GM12878 (cell line): ENCODE measurements around the gene AKT1. TPM values are rescaled to one million over a fixed set of nuclear protein-coding genes. Genes with fewer than 3 reads are reported as not detected.

ENCODE experiments used
- ATAC-seq: fragments of 200-7000 bp; cut with Tn5 transposase; 3 replicates; pipeline ENCODE4 v1.9.1; 2020; ENCODE audit warnings: mild to moderate bottlenecking, moderate library complexity
- BruUV-seq: library from RNA; stranded (reverse); fragments of 400-500 nt; replicated peaks from 2 replicates; lab custom pipeline; 2021; lab: Mats Ljungman, UMichigan
- CTCF ChIA-PET: fragments of 300-600 bp; sonication (Branson Sonifier 250); formaldehyde crosslinking; extraction: SDS; loops from one replicate; lab custom pipeline; 2021; ENCODE audit warnings: inconsistent platforms; lab: Yijun Ruan, JAX
- POLR2A ChIA-PET: fragments of 350-600 bp; formaldehyde crosslinking; extraction: SDS; loops from one replicate; lab custom pipeline; 2021; ENCODE audit warnings: inconsistent platforms; lab: Charles Lee
- RAD21 ChIA-PET: fragments of 300-600 bp; sonication (Branson Sonifier 250); formaldehyde crosslinking; loops from one replicate; lab custom pipeline; 2023; ENCODE audit warnings: antibody characterized with exemption; ENCODE audit not compliant: unreplicated experiment; lab: Charles Lee
- SMC1A ChIA-PET: fragments of 300-600 bp; sonication (Branson Sonifier 250); formaldehyde crosslinking; loops from one replicate; lab custom pipeline; 2023; ENCODE audit not compliant: unreplicated experiment, uncharacterized antibody; lab: Charles Lee
- DNase-seq: peaks from one replicate; pipeline ENCODE4 v3.0.0-alpha.2; 2011; ENCODE audit warnings: low read depth, low spot score
- FAIRE-seq: peaks from 3 replicates; lab custom pipeline; 2011; peaks lifted over from hg19 to GRCh38; lab: Jason Lieb, UNC
- H2AFZ ChIP-seq: 2 replicates; pipeline ENCODE4 v1.6.0; 2011; ENCODE audit warnings: low read depth, low read length, control low read depth; ENCODE audit not compliant: control insufficient read depth
- H3K27ac ChIP-seq: 2 replicates; pipeline ENCODE4 v1.5.1; 2011; ENCODE audit warnings: control low read depth; ENCODE audit not compliant: control insufficient read depth, insufficient read depth
- H3K27me3 ChIP-seq, 2 experiments: replicated peaks in 1 of 2; 2 replicates each; pipeline versions ENCODE4 v1.6.0 to v1.6.1; 2011; ENCODE audit warnings: low read length in 1 of 2; ENCODE audit not compliant: control insufficient read depth in 2 of 2, insufficient read depth in 2 of 2
- H3K36me3 ChIP-seq, 2 experiments: 2 replicates each; pipeline ENCODE4 v1.5.1; 2011; ENCODE audit warnings: low read length in 1 of 2; ENCODE audit not compliant: control insufficient read depth in 2 of 2, insufficient read depth in 2 of 2
- H3K4me1 ChIP-seq: 2 replicates; pipeline ENCODE4 v1.6.1; 2011; ENCODE audit warnings: mild to moderate bottlenecking, low read length, moderate library complexity, mixed read lengths; ENCODE audit not compliant: control insufficient read depth, insufficient read depth
- H3K4me2 ChIP-seq: 2 replicates; pipeline ENCODE4 v1.6.0; 2011; ENCODE audit warnings: control low read depth; ENCODE audit not compliant: control insufficient read depth, insufficient read depth
- H3K4me3 ChIP-seq: fragments of 200-600 bp; sonication (generic); 2 replicates; pipeline ENCODE4 v1.5.1; 2016
- H3K79me2 ChIP-seq: 2 replicates; pipeline ENCODE4 v1.6.0; 2011; ENCODE audit warnings: low read length; ENCODE audit not compliant: control insufficient read depth, insufficient read depth
- H3K9ac ChIP-seq: 2 replicates; pipeline ENCODE4 v1.8.0; 2011; ENCODE audit warnings: low read length, control low read depth, mixed read lengths; ENCODE audit not compliant: control insufficient read depth, insufficient read depth
- H3K9me3 ChIP-seq: replicated peaks from 3 replicates; pipeline ENCODE4 v1.5.1; 2011; ENCODE audit warnings: mild to moderate bottlenecking, low read length; ENCODE audit not compliant: control insufficient read depth, insufficient read depth
- H4K20me1 ChIP-seq: 2 replicates; pipeline ENCODE4 v1.6.0; 2011; ENCODE audit not compliant: control insufficient read depth, insufficient read depth
- ASH2L ChIP-seq: fragments of 300-600, 200-600 bp; sonication (generic); IDR thresholded peaks from 2 replicates; pipeline ENCODE4 v1.6.1; 2017; ENCODE audit warnings: low read depth, mild to moderate bottlenecking, borderline replicate concordance
- BCL11A ChIP-seq: IDR thresholded peaks from 2 replicates; pipeline ENCODE4 v1.6.1; 2011; ENCODE audit warnings: low read depth, low read length
- CBFB ChIP-seq: IDR thresholded peaks from 2 replicates; pipeline ENCODE4 v1.6.1; 2016; ENCODE audit warnings: antibody characterized with exemption, low read depth
- CHD4 ChIP-seq: fragments of 200-600 bp; sonication (generic); IDR thresholded peaks from 2 replicates; pipeline ENCODE4 v1.6.1; 2016; ENCODE audit warnings: mild to moderate bottlenecking
- FOXM1 ChIP-seq: IDR thresholded peaks from 2 replicates; pipeline ENCODE4 v1.6.1; 2012; ENCODE audit warnings: low read depth, mild to moderate bottlenecking, inconsistent platforms, low read length, moderate library complexity
- IRF4 ChIP-seq: IDR thresholded peaks from 2 replicates; pipeline ENCODE4 v1.6.1; 2011; ENCODE audit warnings: low read depth, low read length
- PAX5 ChIP-seq: IDR thresholded peaks from 2 replicates; pipeline ENCODE4 v1.6.1; 2011; ENCODE audit warnings: low read depth, low read length, borderline replicate concordance
- RBBP5 ChIP-seq: fragments of 200-600 bp; sonication (generic); conservative IDR thresholded peaks from 2 replicates; pipeline ENCODE4 v1.6.1; 2016
- RELB ChIP-seq: fragments of 450-650 bp; IDR thresholded peaks from 2 replicates; pipeline ENCODE4 v1.6.1; 2017; ENCODE audit warnings: low read depth, mild to moderate bottlenecking, moderate library complexity
- RUNX3 ChIP-seq: IDR thresholded peaks from 2 replicates; pipeline ENCODE4 v1.6.1; 2012; ENCODE audit warnings: low read length, inconsistent platforms
- SPI1 ChIP-seq: IDR thresholded peaks from 2 replicates; pipeline ENCODE4 v1.6.1; 2011; ENCODE audit warnings: low read depth, mild to moderate bottlenecking, low read length, moderate library complexity, borderline replicate concordance; ENCODE audit not compliant: insufficient read depth
- SREBF1 ChIP-seq: IDR thresholded peaks from 2 replicates; pipeline ENCODE4 v1.6.1; 2012; ENCODE audit warnings: mild to moderate bottlenecking, low read length
- STAT1 ChIP-seq: fragments of 450-650 bp; conservative IDR thresholded peaks from 2 replicates; pipeline ENCODE4 v1.6.1; 2014; ENCODE audit warnings: antibody characterized with exemption, mild to moderate bottlenecking
- SUZ12 ChIP-seq: fragments of 200-600 bp; sonication (generic); IDR thresholded peaks from one replicate; pipeline ENCODE4 v1.6.1; 2018; ENCODE audit warnings: antibody characterized with exemption, mild to moderate bottlenecking; ENCODE audit not compliant: unreplicated experiment
- USF1 ChIP-seq: IDR thresholded peaks from 2 replicates; pipeline ENCODE4 v1.6.1; 2011; ENCODE audit warnings: borderline replicate concordance, low read depth, mild to moderate bottlenecking, moderate library complexity, mixed read lengths, low read length; ENCODE audit not compliant: insufficient read depth; ENCODE audit errors: extremely low read length
- ZBED1 ChIP-seq: IDR thresholded peaks from 2 replicates; pipeline ENCODE4 v1.6.1; 2016; ENCODE audit warnings: borderline replicate concordance
- ZBTB4 ChIP-seq: fragments of 450-650 bp; formaldehyde crosslinking; IDR thresholded peaks from 2 replicates; pipeline ENCODE4 v1.4.0; 2022; ENCODE audit warnings: mild to moderate bottlenecking, moderate library complexity
- ZNF207 ChIP-seq: fragments of 450-650 bp; IDR thresholded peaks from 2 replicates; pipeline ENCODE4 v1.6.1; 2014; ENCODE audit warnings: antibody characterized with exemption, mild to moderate bottlenecking, borderline replicate concordance
- WGBS: methylation state at CpG from one replicate; pipeline ENCODE4 v1.1.6; 2016; ENCODE audit warnings: low lambda C conversion rate; ENCODE audit not compliant: insufficient replicate concordance, insufficient coverage; ENCODE audit errors: missing lambda C conversion rate; 5-methylcytosine and 5-hydroxymethylcytosine counted together
- in situ Hi-C: fragments of 300-500 bp; cut with MboI; formaldehyde crosslinking; loops from 9 replicates; pipeline ENCODE4 v1.14.3; 2018; ENCODE audit warnings: mixed read lengths
- intact Hi-C: fragments of 100-400 bp; cut with micrococcal nuclease; formaldehyde crosslinking; loops from one replicate; pipeline ENCODE4 v1.14.2; 2022; ENCODE audit not compliant: unreplicated experiment
- polyA plus RNA-seq, 11 experiments: library from polyadenylated mRNA; depleted of rRNA in 4 of 11; unstranded in 6 of 11; stranded (reverse) in 5 of 11; fragments of >200 nt; fragmentation: Nextera tagmentation in 4 of 11; fragmentation: Illumina TruSeq in 1 of 11; extraction: Ambion mirVana in 4 of 11; extraction: Trizol in 1 of 11; gene quantifications; 1 replicate in 1 of 11; 2 replicates in 10 of 11; pipeline versions ENCODE4 v1.2.1 to v1.2.3, GENCODE V29; 2011 to 2016; ENCODE audit warnings: inconsistent platforms in 2 of 11, missing spikeins in 2 of 11, low read depth in 1 of 11
- total RNA-seq, 4 experiments: library from RNA; depleted of rRNA in 3 of 4; stranded (reverse); fragments of >200 nt in 3 of 4; fragmentation: Illumina TruSeq in 1 of 4; extraction: Trizol in 1 of 4; gene quantifications; 2 replicates each; pipeline versions ENCODE4 v1.2.1 to v1.2.3, GENCODE V29; 2013 to 2021
- TF ChIP-seq, protein P1 (sequence below): fragments of 150-350 bp; IDR thresholded peaks from 2 replicates; pipeline ENCODE4 v1.6.1; 2014; ENCODE audit warnings: mild to moderate bottlenecking, low read depth, low read length

Gene AKT1
- total and polyA plus RNA-seq, 10 of the 15 experiments (the other 5 are each of a cell fraction or from before 2014, with no cell fraction given): 0.63 to 110 (median 58.9) TPM

- Histone ChIP-seq H3K4me2 (no peak overlapping the region), H4K20me1 (no peaks in the 10 kb centered on the region), H2AFZ (no peak overlapping the region), H3K9me3 (no peaks in the 10 kb centered on the region; the same call in 2 of the 3 replicates), H3K27ac (no peak overlapping the region), H3K79me2 (no peaks in the 10 kb centered on the region), H3K36me3 (peaks cover 5 to 25% of the 10 kb centered on the region in 2 experiments; a peak in 3 of 4 replicates), H3K9ac (no peak overlapping the region), H3K4me1 (no peaks in the 10 kb centered on the region), H3K27me3 (no peaks in the 10 kb centered on the region), H3K4me3 (no peak overlapping the region)
- ATAC-seq (no peak), DNase-seq (no peak), FAIRE-seq (no peak)
- 96% methylated on average over 13 of the region's 13 CpGs for WGBS
- ChIA-PET SMC1A (no interaction called here), RAD21 (no interaction called here), POLR2A (no interaction called here), CTCF (no interaction called here)
- intact Hi-C loops (no loop called here), in situ Hi-C loops (no loop called here)
- BruUV-seq: no TSS peak
- TF ChIP-seq ZBED1 (no peak), BCL11A (no peak), RUNX3 (no peak), ZNF207 (no peak), SUZ12 (no peak), RBBP5 (no peak), USF1 (no peak), CBFB (no peak), IRF4 (no peak), SREBF1 (no peak), SPI1 (no peak), RELB (no peak), CHD4 (no peak), ZBTB4 (CRISPR knock-in tag) (no peak), ASH2L (no peak), PAX5 (no peak), STAT1 (no peak), FOXM1 (no peak)
- TF ChIP-seq, protein P1, sequence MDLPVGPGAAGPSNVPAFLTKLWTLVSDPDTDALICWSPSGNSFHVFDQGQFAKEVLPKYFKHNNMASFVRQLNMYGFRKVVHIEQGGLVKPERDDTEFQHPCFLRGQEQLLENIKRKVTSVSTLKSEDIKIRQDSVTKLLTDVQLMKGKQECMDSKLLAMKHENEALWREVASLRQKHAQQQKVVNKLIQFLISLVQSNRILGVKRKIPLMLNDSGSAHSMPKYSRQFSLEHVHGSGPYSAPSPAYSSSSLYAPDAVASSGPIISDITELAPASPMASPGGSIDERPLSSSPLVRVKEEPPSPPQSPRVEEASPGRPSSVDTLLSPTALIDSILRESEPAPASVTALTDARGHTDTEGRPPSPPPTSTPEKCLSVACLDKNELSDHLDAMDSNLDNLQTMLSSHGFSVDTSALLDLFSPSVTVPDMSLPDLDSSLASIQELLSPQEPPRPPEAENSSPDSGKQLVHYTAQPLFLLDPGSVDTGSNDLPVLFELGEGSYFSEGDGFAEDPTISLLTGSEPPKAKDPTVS: no peak
Observed at GRCh38 chr14:104775073-104775489, 20.5 kb downstream of the AKT1 start.
